ENCODE results near the gene GSAP. TPM values are rescaled to one million over a fixed set of nuclear protein-coding genes. Genes with fewer than 3 reads are reported as not detected.
"Not testable (repeated sequence)": the region's sequence is repeated elsewhere in the genome, so short reads cannot be mapped to it uniquely, and the experiment has no call there.

The GSAP gene
- polyA plus RNA-seq, 1 of the 3 experiments (the other 2 are of a cell fraction), result 5.9 TPM

DNA sequence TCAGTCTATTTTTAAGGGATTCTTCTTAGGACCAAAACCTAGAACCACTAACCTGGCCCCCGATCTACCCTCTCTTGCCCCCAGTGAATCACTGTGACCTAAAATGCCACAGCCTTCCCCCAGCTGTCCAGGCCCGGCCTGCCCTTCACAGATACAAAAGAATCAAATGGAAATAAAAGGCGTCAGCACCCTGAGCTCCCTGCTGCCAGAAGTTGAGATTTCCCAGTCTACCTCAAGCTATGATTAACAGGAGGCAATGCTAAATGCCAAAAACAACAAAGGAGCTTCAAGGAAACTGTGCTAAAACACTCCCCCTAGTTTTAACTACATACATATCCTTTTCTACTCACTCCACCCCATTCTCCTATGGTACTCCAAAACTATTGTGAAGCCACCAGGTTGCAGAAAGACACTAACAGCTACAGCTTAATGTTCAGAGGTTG lies 67.8 kb downstream of the GSAP start (continued):
- TF ChIP-seq, protein P1, sequence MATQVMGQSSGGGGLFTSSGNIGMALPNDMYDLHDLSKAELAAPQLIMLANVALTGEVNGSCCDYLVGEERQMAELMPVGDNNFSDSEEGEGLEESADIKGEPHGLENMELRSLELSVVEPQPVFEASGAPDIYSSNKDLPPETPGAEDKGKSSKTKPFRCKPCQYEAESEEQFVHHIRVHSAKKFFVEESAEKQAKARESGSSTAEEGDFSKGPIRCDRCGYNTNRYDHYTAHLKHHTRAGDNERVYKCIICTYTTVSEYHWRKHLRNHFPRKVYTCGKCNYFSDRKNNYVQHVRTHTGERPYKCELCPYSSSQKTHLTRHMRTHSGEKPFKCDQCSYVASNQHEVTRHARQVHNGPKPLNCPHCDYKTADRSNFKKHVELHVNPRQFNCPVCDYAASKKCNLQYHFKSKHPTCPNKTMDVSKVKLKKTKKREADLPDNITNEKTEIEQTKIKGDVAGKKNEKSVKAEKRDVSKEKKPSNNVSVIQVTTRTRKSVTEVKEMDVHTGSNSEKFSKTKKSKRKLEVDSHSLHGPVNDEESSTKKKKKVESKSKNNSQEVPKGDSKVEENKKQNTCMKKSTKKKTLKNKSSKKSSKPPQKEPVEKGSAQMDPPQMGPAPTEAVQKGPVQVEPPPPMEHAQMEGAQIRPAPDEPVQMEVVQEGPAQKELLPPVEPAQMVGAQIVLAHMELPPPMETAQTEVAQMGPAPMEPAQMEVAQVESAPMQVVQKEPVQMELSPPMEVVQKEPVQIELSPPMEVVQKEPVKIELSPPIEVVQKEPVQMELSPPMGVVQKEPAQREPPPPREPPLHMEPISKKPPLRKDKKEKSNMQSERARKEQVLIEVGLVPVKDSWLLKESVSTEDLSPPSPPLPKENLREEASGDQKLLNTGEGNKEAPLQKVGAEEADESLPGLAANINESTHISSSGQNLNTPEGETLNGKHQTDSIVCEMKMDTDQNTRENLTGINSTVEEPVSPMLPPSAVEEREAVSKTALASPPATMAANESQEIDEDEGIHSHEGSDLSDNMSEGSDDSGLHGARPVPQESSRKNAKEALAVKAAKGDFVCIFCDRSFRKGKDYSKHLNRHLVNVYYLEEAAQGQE (IDR thresholded peaks at IDR 0.05; ENCODE audit: low read depth, low read length), result no peak

DNA sequence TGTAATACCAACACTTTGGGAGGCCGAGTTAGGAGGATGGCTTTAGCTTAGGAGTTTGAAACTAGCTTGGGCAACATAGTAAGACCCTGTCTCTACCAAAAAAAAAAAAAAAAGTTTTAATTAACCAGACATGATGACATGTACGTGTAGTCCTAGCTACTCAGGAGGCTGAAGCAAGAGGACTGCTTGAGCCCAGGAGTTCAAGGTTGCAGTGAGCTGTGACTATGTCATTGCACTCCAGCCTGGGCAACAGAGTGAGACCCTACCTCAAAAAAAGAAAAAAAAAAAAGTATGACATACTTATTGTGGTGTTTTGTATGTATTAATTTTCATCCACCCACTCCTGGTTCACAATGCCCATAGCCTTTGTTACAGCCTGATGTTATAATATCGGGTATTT lies 69.7 kb downstream of the GSAP start:
- no peaks in the 10 kb centered on the region for H3K27me3 ChIP-seq (ENCODE audit: insufficient read depth)
- TF ChIP-seq TEAD4 (IDR thresholded peaks at IDR 0.05; ENCODE audit: borderline replicate concordance, insufficient read depth) (no peak), RFX5 (IDR thresholded peaks at IDR 0.05; ENCODE audit: low read length) (no peak), JUND (IDR thresholded peaks at IDR 0.05) (no peak), RXRA (IDR thresholded peaks at IDR 0.05; ENCODE audit: borderline replicate concordance, low read depth) (no peak), FOSL2 (IDR thresholded peaks at IDR 0.05; ENCODE audit: borderline replicate concordance, low read depth) (no peak), SMC3 (IDR thresholded peaks at IDR 0.05; ENCODE audit: low read depth, low read length) (no peak), FOXJ3 (CRISPR knock-in tag; IDR thresholded peaks at IDR 0.05) (no peak), EZH2phosphoT487 (IDR thresholded peaks at IDR 0.05; ENCODE audit: borderline replicate concordance, low read depth) (no peak)
- no peak overlapping the region for H3K4me2 ChIP-seq
- H3K9me2 ChIP-seq, result no peaks in the 10 kb centered on the region
- no peak overlapping the region for H2AFZ ChIP-seq (ENCODE audit: low read depth)
- CTCF ChIA-PET, result no interaction called here
- WGBS (ENCODE audit: low lambda C conversion rate), result 93% methylated on average over 3 of the region's 3 CpGs
- no peak overlapping the region for H3K4me3 ChIP-seq (ENCODE audit: low read depth in 2 of 2, low read length in 1 of 2)
- H4K20me1 ChIP-seq (ENCODE audit: insufficient read depth), result no peaks in the 10 kb centered on the region
- no peaks in the 10 kb centered on the region for H3K9me3 ChIP-seq
- H3K9ac ChIP-seq, result no peak overlapping the region
- no peak for DNase-seq
- H3K79me2 ChIP-seq (ENCODE audit: insufficient read depth), result no peaks in the 10 kb centered on the region
- H3K36me3 ChIP-seq (replicated peaks in 1 of 2; ENCODE audit: control insufficient read depth in 1 of 2, insufficient read depth in 2 of 2, low read length in 1 of 2), result no peaks in the 10 kb centered on the region
- POLR2A ChIA-PET, result no interaction called here
- H3F3A ChIP-seq (replicated peaks; ENCODE audit: insufficient read depth), result peaks cover 12% of the 10 kb centered on the region
- no peak overlapping the region for H3K27ac ChIP-seq (ENCODE audit: low read depth in 2 of 2, low read length in 1 of 2)
- H3K4me1 ChIP-seq (ENCODE audit: control insufficient read depth in 1 of 2, insufficient read depth in 2 of 2, low read depth in 1 of 2, low read length in 1 of 2), result peaks cover 4 to 11% of the 10 kb centered on the region in 2 experiments; a peak in 3 of 4 replicates

DNA sequence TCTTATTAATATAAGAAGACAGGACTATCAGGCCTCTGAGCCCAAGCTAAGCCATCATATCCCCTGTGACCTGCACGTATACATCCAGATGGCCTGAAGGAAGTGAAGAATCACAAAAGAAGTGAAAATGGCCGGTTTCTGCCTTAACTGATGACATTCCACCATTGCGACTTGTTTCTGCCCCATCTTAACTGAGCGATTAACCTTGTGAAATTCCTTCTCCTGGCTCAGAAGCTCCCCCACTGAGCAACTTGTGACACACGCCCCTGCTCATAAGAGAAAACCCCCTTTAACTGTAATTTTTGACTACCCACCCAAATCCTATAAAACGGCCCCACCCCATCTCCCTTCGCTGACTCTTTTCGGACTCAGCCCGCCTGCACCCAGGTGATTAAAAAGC lies 70.7 kb downstream of the GSAP start:
- CTCF ChIA-PET; H3K4me3 ChIP-seq (ENCODE audit: low read depth in 2 of 2, low read length in 1 of 2); H3K36me3 ChIP-seq (replicated peaks in 1 of 2; ENCODE audit: control insufficient read depth in 1 of 2, insufficient read depth in 2 of 2, low read length in 1 of 2); H3K9me2 ChIP-seq; H3K27me3 ChIP-seq (ENCODE audit: insufficient read depth); H3K4me2 ChIP-seq; DNase-seq; H3K27ac ChIP-seq (ENCODE audit: low read depth in 2 of 2, low read length in 1 of 2); H3K9ac ChIP-seq; H3K9me3 ChIP-seq; H2AFZ ChIP-seq (ENCODE audit: low read depth); H4K20me1 ChIP-seq (ENCODE audit: insufficient read depth); H3K79me2 ChIP-seq (ENCODE audit: insufficient read depth); POLR2A ChIA-PET: not testable (repeated sequence)
- WGBS (ENCODE audit: low lambda C conversion rate), result 92% methylated on average over 9 of the region's 9 CpGs
- H3F3A ChIP-seq (replicated peaks; ENCODE audit: insufficient read depth), result peaks cover 12% of the 10 kb centered on the region
- H3K4me1 ChIP-seq (ENCODE audit: control insufficient read depth in 1 of 2, insufficient read depth in 2 of 2, low read depth in 1 of 2, low read length in 1 of 2), result peaks cover 3 to 11% of the 10 kb centered on the region in 2 experiments; a peak in 3 of 4 replicates
